ENCODE results near the gene ZNF185. TPM values are rescaled to one million over a fixed set of nuclear protein-coding genes. Genes with fewer than 3 reads are reported as not detected.
"Not testable (repeated sequence)": the region's sequence is repeated elsewhere in the genome, so short reads cannot be mapped to it uniquely, and the experiment has no call there.

Gene ZNF185
- polyA plus RNA-seq, 12 donors, result 10.2 to 37.1 (median 18.8) TPM; not detected in 1

- DNase-seq, result no peak
Measured at GRCh38 chrX:152895121-152895520, 2.7 kb upstream of the ZNF185 start.

- no peak for DNase-seq
Measured at GRCh38 chrX:152895724-152896420, 2.0 kb upstream of the ZNF185 start.

- DNase-seq, result no peak
Measured at GRCh38 chrX:152896450-152896849, 1.4 kb upstream of the ZNF185 start.

GRCh38 chrX:152898442-152898841 is 575 bp downstream of the ZNF185 start:
- no peak for DNase-seq

GRCh38 chrX:152899111-152899873 is 1.4 kb downstream of the ZNF185 start:
- no peak for DNase-seq

- DNase-seq, result no peak
Measured at GRCh38 chrX:152899874-152900719, 2.2 kb downstream of the ZNF185 start.

GRCh38 chrX:152900937-152901445 is 3.1 kb downstream of the ZNF185 start:
- DNase-seq, result no peak

GRCh38 chrX:152901816-152902501 is 4.1 kb downstream of the ZNF185 start:
- DNase-seq, result no peak

- DNase-seq, result no peak
Measured at GRCh38 chrX:152902502-152902820, 4.6 kb downstream of the ZNF185 start.

- no peak for DNase-seq
Measured at GRCh38 chrX:152903589-152903988, 5.7 kb downstream of the ZNF185 start.

GRCh38 chrX:152904151-152905080 is 6.5 kb downstream of the ZNF185 start:
- no peak for DNase-seq

- DNase-seq, result no peak
Measured at GRCh38 chrX:152905081-152905420, 7.2 kb downstream of the ZNF185 start.

GRCh38 chrX:152907084-152907651 is 9.3 kb downstream of the ZNF185 start:
- DNase-seq, result no peak

GRCh38 chrX:152908486-152908885 is 10.6 kb downstream of the ZNF185 start:
- no peak for DNase-seq

- not testable (repeated sequence) for DNase-seq
Measured at GRCh38 chrX:152910018-152910417, 12.2 kb downstream of the ZNF185 start.

GRCh38 chrX:152912106-152912505 is 14.2 kb downstream of the ZNF185 start:
- DNase-seq, result no peak

- no peak for DNase-seq
Measured at GRCh38 chrX:152912641-152913040, 14.8 kb downstream of the ZNF185 start.

GRCh38 chrX:152913346-152913745 is 15.5 kb downstream of the ZNF185 start:
- DNase-seq, result no peak

- no peak for DNase-seq
Measured at GRCh38 chrX:152913910-152914309, 16.0 kb downstream of the ZNF185 start.

- no peak for DNase-seq
Measured at GRCh38 chrX:152915541-152916241, 17.8 kb downstream of the ZNF185 start.
